GM12875 (cell line): ENCODE results near the gene NT5C3B.
"Not testable (repeated sequence)": the region's sequence is repeated elsewhere in the genome, so short reads cannot be mapped to it uniquely, and the experiment has no call there.

Source experiments
- H3K4me3 ChIP-seq: one replicate; pipeline ENCODE4 v1.5.1; 2011; ENCODE audit warnings: low read depth, low read length, control low read depth
- CTCF ChIP-seq: IDR thresholded peaks from 2 replicates; pipeline ENCODE4 v1.5.1; 2011; ENCODE audit warnings: low read depth, mild to moderate bottlenecking, control low read depth, inconsistent platforms, low read length, moderate library complexity, borderline replicate concordance; ENCODE audit not compliant: insufficient read depth

Gene NT5C3B

GRCh38 chr17:41785091-41785858 lies 50.8 kb downstream of the NT5C3B start:
- H3K4me3 ChIP-seq: peak overlapping the region; percentile 64
- TF ChIP-seq CTCF: no peak

GRCh38 chr17:41784207-41784744 lies 51.8 kb downstream of the NT5C3B start:
- no peak for TF ChIP-seq CTCF
- peak overlapping the region; percentile 64 for H3K4me3 ChIP-seq

DNA sequence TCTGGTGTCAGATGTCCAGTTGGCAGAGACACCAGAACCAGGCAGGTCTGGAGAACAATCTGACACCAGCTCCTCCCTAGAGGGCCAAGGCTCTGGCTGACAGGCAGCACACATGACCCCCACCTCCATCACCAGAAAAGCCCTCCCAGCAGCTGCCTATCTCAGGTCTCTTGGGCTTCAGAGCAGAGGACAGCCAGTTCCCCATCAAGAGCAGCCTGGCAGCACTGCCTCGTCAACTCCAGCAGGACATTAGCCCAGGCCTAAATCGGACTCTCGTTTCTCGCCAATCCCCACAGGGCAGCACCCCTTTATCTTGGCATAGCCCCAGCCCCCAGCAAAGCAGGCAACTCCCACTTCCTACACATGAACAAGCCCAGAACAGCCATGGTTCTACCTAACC lies 53.9 kb downstream of the NT5C3B start:
- no peak for TF ChIP-seq CTCF
- no peak overlapping the region for H3K4me3 ChIP-seq

- no peak overlapping the region for H3K4me3 ChIP-seq
- TF ChIP-seq CTCF: no peak
Observed at GRCh38 chr17:41781404-41782110, 54.5 kb downstream of the NT5C3B start.

GRCh38 chr17:41779954-41780353 lies 56.1 kb downstream of the NT5C3B start:
- no peak overlapping the region for H3K4me3 ChIP-seq
- TF ChIP-seq CTCF: no peak

DNA sequence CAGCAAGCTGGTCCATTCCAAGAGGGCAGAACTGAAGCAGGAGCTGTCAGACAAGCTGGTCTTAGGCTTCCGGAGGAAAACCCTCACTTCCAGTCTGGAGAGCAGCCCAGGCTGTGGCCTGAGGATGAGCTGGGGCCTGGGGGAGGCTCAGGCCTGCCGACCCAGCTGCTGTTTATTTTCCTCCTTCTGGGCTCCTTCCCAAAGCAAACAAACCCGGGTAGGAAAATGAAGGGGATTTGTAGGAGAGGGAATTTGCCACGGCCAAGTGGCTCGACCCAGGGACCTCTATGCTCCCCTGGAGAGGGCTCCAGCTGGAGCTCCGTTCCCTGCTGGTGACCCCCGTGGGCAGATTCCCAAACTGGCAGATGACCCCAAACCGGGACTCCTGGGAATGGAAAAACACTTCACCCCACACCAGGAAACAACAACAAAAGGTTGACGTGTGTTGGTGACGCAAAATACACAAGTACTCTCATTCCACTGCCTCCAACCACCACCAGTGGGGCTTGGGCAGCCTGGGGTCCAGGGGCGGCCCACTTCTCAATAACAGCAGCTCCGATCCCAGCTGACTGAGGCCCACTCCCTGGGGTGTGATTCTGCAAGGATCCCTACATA lies 58.4 kb downstream of the NT5C3B start:
- TF ChIP-seq CTCF: no peak
- H3K4me3 ChIP-seq: no peak overlapping the region

- H3K4me3 ChIP-seq: no peak overlapping the region
- TF ChIP-seq CTCF: no peak
Observed at GRCh38 chr17:41777157-41777573, 58.9 kb downstream of the NT5C3B start.

DNA sequence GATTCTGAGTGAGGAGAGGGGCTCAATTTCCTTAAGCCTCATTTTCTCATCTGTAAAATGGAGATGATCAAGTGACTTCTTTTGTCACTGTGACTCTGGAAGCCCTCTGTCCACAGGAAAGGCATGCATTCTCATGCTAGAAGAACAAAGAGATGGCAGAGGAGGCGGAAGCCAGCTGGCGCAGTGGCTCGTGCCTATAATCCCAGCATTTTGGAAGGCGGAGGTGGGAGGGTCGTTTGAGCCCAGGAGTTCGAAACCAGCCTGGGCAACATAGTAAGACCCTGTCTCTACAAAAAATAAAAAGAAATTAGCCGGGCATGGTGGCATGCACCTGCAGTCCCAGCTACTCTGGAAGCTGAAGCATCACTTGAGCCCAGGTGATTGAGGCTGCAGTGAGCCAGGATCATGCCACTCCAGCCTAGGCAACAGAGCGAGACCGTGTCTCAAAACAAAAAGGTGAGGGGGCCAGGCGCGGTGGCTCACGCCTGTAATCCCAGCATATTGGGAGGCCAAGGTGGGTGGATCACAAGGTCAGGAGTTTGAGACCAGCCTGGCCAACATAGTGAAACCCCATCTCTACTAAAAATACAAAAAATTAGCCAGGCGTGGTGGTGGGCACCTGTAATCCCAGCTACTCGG lies 59.7 kb downstream of the NT5C3B start:
- H3K4me3 ChIP-seq: not testable (repeated sequence)
